IMR-90 (cell line): ENCODE results near the gene ALDH8A1. TPM values are rescaled to one million over a fixed set of nuclear protein-coding genes. Genes with fewer than 3 reads are reported as not detected.

ENCODE experiments used
- ATAC-seq: fragments of 200-7000 bp; cut with Tn5 transposase; 2 replicates; pipeline ENCODE4 v1.9.1; 2020; ENCODE audit warnings: low read depth, mild to moderate bottlenecking, moderate library complexity
- BruUV-seq: library from RNA; stranded (reverse); fragments of 400-500 nt; replicated peaks from 2 replicates; lab custom pipeline; 2021; lab: Mats Ljungman, UMichigan
- CTCF ChIA-PET: fragments of 300-600 bp; formaldehyde crosslinking; extraction: SDS; loops from one replicate; lab custom pipeline; 2021; ENCODE audit warnings: antibody characterized with exemption; lab: Yijun Ruan, JAX
- POLR2A ChIA-PET: fragments of 300-600 bp; sonication (Branson Sonifier 250); formaldehyde crosslinking; loops from one replicate; lab custom pipeline; 2022; ENCODE audit warnings: antibody characterized with exemption; ENCODE audit not compliant: unreplicated experiment; lab: Charles Lee
- DNase-seq: peaks from one replicate; pipeline ENCODE4 v3.0.0; 2013
- H2AFZ ChIP-seq: replicated peaks from 2 replicates; pipeline ENCODE3; 2013; ENCODE audit warnings: low read length, mild to moderate bottlenecking; ENCODE audit not compliant: poor library complexity
- H2AK5ac ChIP-seq: 2 replicates; pipeline ENCODE4 v1.6.1; 2013; ENCODE audit warnings: low read depth, low read length, inconsistent platforms
- H2AK9ac ChIP-seq: replicated peaks from 2 replicates; pipeline ENCODE3; 2013; ENCODE audit warnings: mild to moderate bottlenecking, low read depth, low read length, moderate library complexity; ENCODE audit not compliant: poor library complexity
- H2BK120ac ChIP-seq: 2 replicates; pipeline ENCODE4 v1.6.1; 2013; ENCODE audit warnings: low read depth, low read length, inconsistent platforms
- H2BK15ac ChIP-seq: 3 replicates; pipeline ENCODE4 v1.6.1; 2013; ENCODE audit warnings: low read depth, low read length, inconsistent platforms
- H2BK20ac ChIP-seq: 2 replicates; pipeline ENCODE4 v1.6.1; 2013; ENCODE audit warnings: low read depth, mild to moderate bottlenecking, inconsistent platforms, low read length, moderate library complexity
- H2BK5ac ChIP-seq: 2 replicates; pipeline ENCODE4 v1.6.1; 2013; ENCODE audit warnings: mild to moderate bottlenecking, low read depth, low read length, inconsistent platforms; ENCODE audit not compliant: poor library complexity, severe bottlenecking
- H3K14ac ChIP-seq: replicated peaks from 2 replicates; pipeline ENCODE4 v1.6.1; 2013; ENCODE audit warnings: low read depth, low read length, inconsistent platforms
- H3K18ac ChIP-seq: 2 replicates; pipeline ENCODE4 v1.6.1; 2013; ENCODE audit warnings: low read depth, low read length, control low read depth
- H3K23ac ChIP-seq: 2 replicates; pipeline ENCODE4 v1.6.1; 2013; ENCODE audit warnings: low read depth, low read length, inconsistent platforms
- H3K27ac ChIP-seq: 2 replicates; pipeline ENCODE4 v1.5.1; 2013; ENCODE audit warnings: mild to moderate bottlenecking, control low read depth, low read length; ENCODE audit not compliant: insufficient read depth
- H3K27me3 ChIP-seq: 2 replicates; pipeline ENCODE4 v1.6.1; 2013; ENCODE audit warnings: low read length; ENCODE audit not compliant: control insufficient read depth, insufficient read depth
- H3K36me3 ChIP-seq: 2 replicates; pipeline ENCODE4 v1.6.1; 2013; ENCODE audit warnings: low read length, mixed read lengths; ENCODE audit not compliant: control insufficient read depth, insufficient read depth
- H3K4ac ChIP-seq: 2 replicates; pipeline ENCODE4 v1.6.1; 2013; ENCODE audit warnings: low read depth, low read length, inconsistent platforms
- H3K4me1 ChIP-seq: 2 replicates; pipeline ENCODE4 v1.6.1; 2013; ENCODE audit warnings: low read length, mixed read lengths; ENCODE audit not compliant: control insufficient read depth, insufficient read depth
- H3K4me2 ChIP-seq: 2 replicates; pipeline ENCODE4 v1.6.1; 2013; ENCODE audit warnings: low read depth, mild to moderate bottlenecking, control low read depth, low read length, moderate library complexity
- H3K4me3 ChIP-seq: 2 replicates; pipeline ENCODE4 v1.5.1; 2013; ENCODE audit warnings: low read depth, mild to moderate bottlenecking, control low read depth, low read length, moderate library complexity; ENCODE audit not compliant: insufficient read depth
- H3K56ac ChIP-seq: 2 replicates; pipeline ENCODE4 v1.6.1; 2013; ENCODE audit warnings: low read length, inconsistent platforms; ENCODE audit not compliant: insufficient read depth; ENCODE audit errors: extremely low read depth
- H3K79me1 ChIP-seq, 2 experiments: 2 replicates each; pipeline ENCODE4 v1.6.1; 2013; ENCODE audit warnings: low read length in 2 of 2, inconsistent platforms in 1 of 2, low read depth in 1 of 2
- H3K9ac ChIP-seq: 2 replicates; pipeline ENCODE4 v1.6.1; 2013; ENCODE audit warnings: low read depth, low read length, control low read depth
- H3K9me1 ChIP-seq: 2 replicates; pipeline ENCODE4 v1.6.1; 2013; ENCODE audit warnings: low read length, inconsistent platforms; ENCODE audit not compliant: insufficient read depth
- H3K9me3 ChIP-seq: 2 replicates; pipeline ENCODE4 v1.6.1; 2013; ENCODE audit warnings: low read length; ENCODE audit not compliant: control insufficient read depth, insufficient read depth
- H4K20me1 ChIP-seq: 2 replicates; pipeline ENCODE4 v1.6.1; 2013; ENCODE audit warnings: low read length, inconsistent platforms; ENCODE audit not compliant: insufficient read depth
- H4K5ac ChIP-seq: 2 replicates; pipeline ENCODE4 v1.6.1; 2013; ENCODE audit warnings: mild to moderate bottlenecking, low read depth, low read length, control low read depth
- H4K8ac ChIP-seq, 2 experiments: 2 replicates each; pipeline ENCODE4 v1.6.1; 2013; ENCODE audit warnings: low read depth in 2 of 2, low read length in 2 of 2, control low read depth in 1 of 2, inconsistent platforms in 1 of 2
- H4K91ac ChIP-seq: 2 replicates; pipeline ENCODE4 v1.6.1; 2013; ENCODE audit warnings: low read depth, low read length, inconsistent platforms; ENCODE audit not compliant: insufficient read depth
- BHLHE40 ChIP-seq: fragments of 150-350 bp; IDR thresholded peaks from 2 replicates; pipeline ENCODE4 v1.6.1; 2016; ENCODE audit warnings: mild to moderate bottlenecking, low read depth, low read length
- CEBPB ChIP-seq: IDR thresholded peaks from 2 replicates; pipeline ENCODE4 v1.6.1; 2012; ENCODE audit warnings: low read depth, low read length, improper control_type of control experiment
- CHD1 ChIP-seq: IDR thresholded peaks from 2 replicates; pipeline ENCODE4 v1.6.1; 2012; ENCODE audit warnings: low read depth, low read length, improper control_type of control experiment
- CTCF ChIP-seq: conservative IDR thresholded peaks from 2 replicates; pipeline ENCODE4 v1.5.1; 2012; ENCODE audit warnings: mild to moderate bottlenecking, low read depth, low read length, improper control_type of control experiment
- ELK1 ChIP-seq: fragments of 150-350 bp; IDR thresholded peaks from 2 replicates; pipeline ENCODE4 v1.6.1; 2016; ENCODE audit warnings: low read depth, mild to moderate bottlenecking, low read length, moderate library complexity, borderline replicate concordance
- FOS ChIP-seq: fragments of 150-350 bp; IDR thresholded peaks from 2 replicates; pipeline ENCODE4 v1.6.1; 2016; ENCODE audit warnings: low read depth, low read length
- MAFK ChIP-seq: IDR thresholded peaks from 2 replicates; pipeline ENCODE4 v1.6.1; 2012; ENCODE audit warnings: low read depth, low read length, improper control_type of control experiment
- MAZ ChIP-seq: IDR thresholded peaks from 2 replicates; pipeline ENCODE4 v1.6.1; 2012; ENCODE audit warnings: low read depth, mild to moderate bottlenecking, low read length, improper control_type of control experiment, moderate library complexity, borderline replicate concordance
- MXI1 ChIP-seq: IDR thresholded peaks from 2 replicates; pipeline ENCODE4 v1.6.1; 2012; ENCODE audit warnings: low read depth, mild to moderate bottlenecking, low read length, moderate library complexity, borderline replicate concordance
- NFE2L2 ChIP-seq: fragments of 150-350 bp; IDR thresholded peaks from 2 replicates; pipeline ENCODE4 v1.6.1; 2016; ENCODE audit warnings: low read depth, mild to moderate bottlenecking, low read length
- RAD21 ChIP-seq: IDR thresholded peaks from 2 replicates; pipeline ENCODE4 v1.6.1; 2012; ENCODE audit warnings: low read length, improper control_type of control experiment
- RFX5 ChIP-seq: IDR thresholded peaks from 2 replicates; pipeline ENCODE4 v1.8.0; 2012; ENCODE audit warnings: low read depth, mild to moderate bottlenecking, low read length, moderate library complexity
- dilution Hi-C: fragments of 300-500 bp; cut with HindIII; formaldehyde crosslinking; loops from one replicate; pipeline ENCODE4 v1.14.3; 2018; ENCODE audit warnings: low sequenced_read_pairs; ENCODE audit not compliant: unreplicated experiment
- in situ Hi-C: fragments of 300-500 bp; cut with MboI; formaldehyde crosslinking; loops from 3 replicates; pipeline ENCODE4 v1.14.3; 2019; ENCODE audit warnings: low sequenced_read_pairs, inconsistent platforms, mixed read lengths
- intact Hi-C: fragments of 100-400 bp; cut with micrococcal nuclease; formaldehyde crosslinking; loops from 2 replicates; pipeline ENCODE4 v1.10.0; 2022
- polyA plus RNA-seq, 3 experiments: library from polyadenylated mRNA; depleted of rRNA; stranded (reverse); fragments of >200 nt; gene quantifications; 2 replicates each; pipeline ENCODE4 v1.2.3, GENCODE V29; 2012; ENCODE audit warnings: low replicate concordance in 1 of 3
- total RNA-seq: library from RNA; depleted of rRNA; stranded (reverse); fragments of >200 nt; gene quantifications from 2 replicates; pipeline ENCODE4 v1.2.3, GENCODE V29; 2012

Gene ALDH8A1
- total and polyA plus RNA-seq, 2 of the 4 experiments (the other 2 are of a cell fraction) = under 0.01 to 0.15 TPM

DNA sequence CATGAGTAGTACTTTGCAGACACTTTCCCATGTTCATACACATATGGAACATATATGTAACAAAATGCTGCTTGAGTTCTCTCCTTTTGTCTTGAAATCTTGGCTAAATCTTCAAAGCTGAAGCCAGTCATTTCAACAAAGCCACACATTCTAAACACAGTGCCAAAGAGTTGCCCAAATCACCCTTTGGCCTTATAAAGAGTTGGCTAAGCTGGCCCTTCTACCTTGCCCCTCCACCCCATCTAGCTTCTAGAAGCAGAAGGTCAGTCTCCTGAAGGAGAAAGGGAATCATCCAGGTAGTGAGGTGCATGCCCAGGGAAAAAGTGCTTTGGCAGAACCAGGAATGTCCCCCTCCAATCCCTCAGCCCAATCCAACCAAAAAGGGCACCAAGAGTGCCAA is 58.3 kb downstream of the ALDH8A1 start:
- no peaks in the 10 kb centered on the region for H3K79me1 ChIP-seq
- H3K9me1 ChIP-seq = no peaks in the 10 kb centered on the region
- H3K56ac ChIP-seq = no peak overlapping the region
- no peak overlapping the region for H3K4me3 ChIP-seq
- no peak overlapping the region for H2BK20ac ChIP-seq
- H2AK5ac ChIP-seq = no peak overlapping the region
- H4K8ac ChIP-seq = no peak overlapping the region
- H3K4ac ChIP-seq = no peak overlapping the region
- no peaks in the 10 kb centered on the region for H4K20me1 ChIP-seq
- no peak overlapping the region for H2BK15ac ChIP-seq
- in situ Hi-C loops (no loop called here), intact Hi-C loops (no loop called here), dilution Hi-C loops (no loop called here)
- no peak overlapping the region for H3K4me2 ChIP-seq
- ChIA-PET POLR2A (no interaction called here), CTCF (no interaction called here)
- H2BK5ac ChIP-seq = no peak overlapping the region
- no peak overlapping the region for H2AFZ ChIP-seq
- H3K14ac ChIP-seq = no peak overlapping the region
- H2AK9ac ChIP-seq = no peak overlapping the region
- DNase-seq (no peak), ATAC-seq (no peak)
- no peak overlapping the region for H3K27ac ChIP-seq
- no peak overlapping the region for H3K18ac ChIP-seq
- H4K5ac ChIP-seq = no peak overlapping the region
- H3K27me3 ChIP-seq = peaks cover 4% of the 10 kb centered on the region
- no peak overlapping the region for H3K9ac ChIP-seq
- H2BK120ac ChIP-seq = no peak overlapping the region
- H4K91ac ChIP-seq = no peak overlapping the region
- no peaks in the 10 kb centered on the region for H3K4me1 ChIP-seq
- no peaks in the 10 kb centered on the region for H3K36me3 ChIP-seq
- BruUV-seq = no TSS peak
- H3K9me3 ChIP-seq = peaks cover 13% of the 10 kb centered on the region
- no peak overlapping the region for H3K23ac ChIP-seq
- no peak for TF ChIP-seq CTCF
- TF ChIP-seq BHLHE40 = no peak
- no peak for TF ChIP-seq CHD1
- no peak for TF ChIP-seq MAZ
- no peak for TF ChIP-seq RAD21
- no peak for TF ChIP-seq FOS
- no peak for TF ChIP-seq NFE2L2
- no peak for TF ChIP-seq ELK1
- no peak for TF ChIP-seq RFX5
- TF ChIP-seq MAFK = no peak
- no peak for TF ChIP-seq CEBPB
- no peak for TF ChIP-seq MXI1
